GM19351 (cell line): Measurements from ENCODE around the gene FIBCD1.

Experiments used
- ATAC-seq: cut with Tn5 transposase; IDR thresholded peaks from one replicate; pipeline ENCODE4 v1.9.1; 2021; ENCODE audit warnings: mild to moderate bottlenecking, moderate library complexity; ENCODE audit not compliant: unreplicated experiment

Gene FIBCD1

GRCh38 chr9:130897105-130897751 lies 41.8 kb downstream of the FIBCD1 start:
- ATAC-seq, result no peak

- no peak for ATAC-seq
Observed at GRCh38 chr9:130896233-130897014, 42.6 kb downstream of the FIBCD1 start, which contains the start of gene QRFP. TSS of gene QRFP (minus strand) at chr9:130896812. CDS start at chr9:130893838, 2,974 bp downstream.

- ATAC-seq, result no peak
Observed at GRCh38 chr9:130895481-130896232, 43.4 kb downstream of the FIBCD1 start.

- ATAC-seq, result no peak
Observed at GRCh38 chr9:130895038-130895437, 44.0 kb downstream of the FIBCD1 start.

- no peak for ATAC-seq
Observed at GRCh38 chr9:130894546-130894945, 44.5 kb downstream of the FIBCD1 start.

- ATAC-seq, result no peak
Observed at GRCh38 chr9:130893341-130894101, 45.5 kb downstream of the FIBCD1 start.

- ATAC-seq, result no peak
Observed at GRCh38 chr9:130892477-130893304, 46.4 kb downstream of the FIBCD1 start.

- no peak for ATAC-seq
Observed at GRCh38 chr9:130891688-130892476, 47.2 kb downstream of the FIBCD1 start.

- ATAC-seq, result no peak
Observed at GRCh38 chr9:130890870-130891687, 48.0 kb downstream of the FIBCD1 start.

- ATAC-seq, result no peak
Observed at GRCh38 chr9:130890124-130890523, 48.9 kb downstream of the FIBCD1 start.

- ATAC-seq, result no peak
Observed at GRCh38 chr9:130888146-130888885, 50.7 kb downstream of the FIBCD1 start.

GRCh38 chr9:130887494-130888144 lies 51.4 kb downstream of the FIBCD1 start:
- no peak for ATAC-seq

GRCh38 chr9:130886981-130887380 lies 52.1 kb downstream of the FIBCD1 start:
- no peak for ATAC-seq

GRCh38 chr9:130885484-130886375 lies 53.3 kb downstream of the FIBCD1 start:
- ATAC-seq, result no peak

GRCh38 chr9:130884542-130885483 lies 54.2 kb downstream of the FIBCD1 start:
- ATAC-seq, result no peak
